DND-41 (cell line): ENCODE measurements around the gene OTOP3.

Experiments
- EZH2 ChIP-seq: IDR thresholded peaks from 3 replicates; pipeline ENCODE4 v1.6.1; 2012; ENCODE audit warnings: borderline replicate concordance, low read depth, mild to moderate bottlenecking, moderate library complexity, low read length, inconsistent platforms; ENCODE audit not compliant: severe bottlenecking
- TF ChIP-seq, protein P1 (sequence below): IDR thresholded peaks from 2 replicates; pipeline ENCODE4 v1.5.1; 2012; ENCODE audit warnings: borderline replicate concordance, low read length, moderate library complexity, mild to moderate bottlenecking; ENCODE audit not compliant: poor library complexity, severe bottlenecking; ENCODE audit errors: extremely low read depth

DNA sequence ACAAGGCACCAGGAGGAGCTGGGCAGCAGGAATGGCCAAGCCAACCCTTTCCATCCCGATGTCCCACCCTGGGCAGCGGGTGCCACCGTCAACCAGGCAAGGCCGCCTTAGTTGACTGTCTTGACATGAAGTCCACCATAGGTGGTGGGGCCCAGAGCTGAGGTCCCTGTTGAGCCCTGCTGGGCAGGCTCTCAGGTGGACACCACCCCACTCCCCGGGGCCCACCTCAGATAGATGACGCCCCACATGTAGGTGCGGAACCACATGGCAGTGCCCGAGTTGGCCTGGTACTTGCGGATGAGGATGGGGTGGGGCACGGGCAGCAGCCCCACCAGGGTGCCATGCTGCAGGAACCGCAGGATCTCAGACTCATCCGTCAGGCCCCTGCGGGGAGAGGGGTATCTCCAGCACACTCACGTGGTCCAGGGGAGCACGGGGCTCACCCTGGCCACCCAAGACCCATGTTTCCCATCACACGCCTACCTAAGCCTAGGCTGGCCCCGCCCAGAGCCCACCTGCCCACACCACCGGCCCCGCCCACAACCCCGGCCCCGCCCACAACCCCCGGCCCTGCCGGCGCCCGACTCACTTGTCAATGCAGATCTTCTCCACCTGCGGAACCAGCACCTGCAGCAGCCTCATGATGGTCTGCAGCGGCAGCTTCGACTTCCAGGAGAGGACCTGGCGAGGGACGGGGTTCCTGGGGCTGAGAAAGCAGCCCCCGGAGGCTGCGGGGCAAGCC is 16.2 kb downstream of the OTOP3 start:
- TF ChIP-seq, protein P1, sequence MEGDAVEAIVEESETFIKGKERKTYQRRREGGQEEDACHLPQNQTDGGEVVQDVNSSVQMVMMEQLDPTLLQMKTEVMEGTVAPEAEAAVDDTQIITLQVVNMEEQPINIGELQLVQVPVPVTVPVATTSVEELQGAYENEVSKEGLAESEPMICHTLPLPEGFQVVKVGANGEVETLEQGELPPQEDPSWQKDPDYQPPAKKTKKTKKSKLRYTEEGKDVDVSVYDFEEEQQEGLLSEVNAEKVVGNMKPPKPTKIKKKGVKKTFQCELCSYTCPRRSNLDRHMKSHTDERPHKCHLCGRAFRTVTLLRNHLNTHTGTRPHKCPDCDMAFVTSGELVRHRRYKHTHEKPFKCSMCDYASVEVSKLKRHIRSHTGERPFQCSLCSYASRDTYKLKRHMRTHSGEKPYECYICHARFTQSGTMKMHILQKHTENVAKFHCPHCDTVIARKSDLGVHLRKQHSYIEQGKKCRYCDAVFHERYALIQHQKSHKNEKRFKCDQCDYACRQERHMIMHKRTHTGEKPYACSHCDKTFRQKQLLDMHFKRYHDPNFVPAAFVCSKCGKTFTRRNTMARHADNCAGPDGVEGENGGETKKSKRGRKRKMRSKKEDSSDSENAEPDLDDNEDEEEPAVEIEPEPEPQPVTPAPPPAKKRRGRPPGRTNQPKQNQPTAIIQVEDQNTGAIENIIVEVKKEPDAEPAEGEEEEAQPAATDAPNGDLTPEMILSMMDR = no peak
- TF ChIP-seq EZH2 = no peak
